NCI-H2081 (cell line): ENCODE measurements around the gene ANO7.

Experiments
- DNase-seq, 2 experiments: peaks; one replicate each; lab custom pipeline; 2025; lab: John Stamatoyannopoulos, UW

Gene ANO7

DNA sequence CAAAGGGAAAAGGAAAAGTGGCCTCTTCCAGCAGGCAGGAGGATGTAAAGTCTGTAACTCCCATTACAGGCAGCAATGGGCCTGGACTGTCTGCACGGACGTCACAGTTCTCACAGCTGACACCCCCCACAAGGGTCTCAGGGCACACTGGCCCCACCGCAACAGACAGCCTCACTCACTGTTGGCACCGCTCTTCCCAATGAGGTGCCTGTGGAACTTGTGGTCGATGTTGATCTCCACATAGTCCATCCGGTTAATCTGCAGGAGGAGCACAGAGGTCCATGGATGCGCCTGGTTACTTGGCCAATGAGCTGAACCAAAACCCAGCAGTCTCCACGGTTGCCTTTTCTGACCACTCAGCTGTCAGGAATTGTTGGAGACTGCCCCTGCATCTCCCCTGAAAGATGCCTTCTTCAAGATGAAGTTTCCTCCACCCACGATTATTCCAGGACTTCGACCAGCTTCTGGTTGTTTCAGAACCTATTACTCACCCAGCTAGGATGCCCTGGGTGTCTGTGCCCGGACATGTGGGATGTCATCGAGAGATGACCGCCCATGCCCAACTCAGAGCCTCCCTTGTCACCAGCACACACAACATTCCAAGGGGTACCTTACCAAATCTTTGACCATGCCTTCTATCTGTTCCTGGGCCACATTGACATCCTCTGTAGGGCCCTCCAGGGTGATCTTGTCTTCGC is 64.5 kb downstream of the ANO7 start:
- no peak for DNase-seq

DNA sequence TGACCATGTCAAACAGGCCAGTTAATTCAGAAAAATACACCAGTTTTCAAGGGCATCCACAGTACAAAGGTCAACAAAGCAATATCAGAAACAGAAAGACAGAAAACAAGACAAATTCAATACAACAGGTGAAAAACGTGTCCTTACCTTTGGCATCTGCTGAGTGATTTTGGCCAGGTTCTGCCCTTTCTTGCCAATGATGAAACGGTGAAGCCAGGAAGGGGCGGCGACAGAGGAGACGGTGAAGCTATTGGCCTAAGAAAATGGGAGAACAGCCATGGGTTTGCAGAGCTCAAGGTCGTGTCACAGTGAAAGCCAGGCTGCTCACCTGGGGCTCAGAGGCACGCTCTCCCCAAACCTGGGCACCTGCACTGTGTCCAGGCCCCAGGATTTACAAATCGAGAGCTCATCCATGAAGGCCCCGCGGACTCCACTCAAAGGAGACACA is 66.5 kb downstream of the ANO7 start:
- no peak for DNase-seq

DNA sequence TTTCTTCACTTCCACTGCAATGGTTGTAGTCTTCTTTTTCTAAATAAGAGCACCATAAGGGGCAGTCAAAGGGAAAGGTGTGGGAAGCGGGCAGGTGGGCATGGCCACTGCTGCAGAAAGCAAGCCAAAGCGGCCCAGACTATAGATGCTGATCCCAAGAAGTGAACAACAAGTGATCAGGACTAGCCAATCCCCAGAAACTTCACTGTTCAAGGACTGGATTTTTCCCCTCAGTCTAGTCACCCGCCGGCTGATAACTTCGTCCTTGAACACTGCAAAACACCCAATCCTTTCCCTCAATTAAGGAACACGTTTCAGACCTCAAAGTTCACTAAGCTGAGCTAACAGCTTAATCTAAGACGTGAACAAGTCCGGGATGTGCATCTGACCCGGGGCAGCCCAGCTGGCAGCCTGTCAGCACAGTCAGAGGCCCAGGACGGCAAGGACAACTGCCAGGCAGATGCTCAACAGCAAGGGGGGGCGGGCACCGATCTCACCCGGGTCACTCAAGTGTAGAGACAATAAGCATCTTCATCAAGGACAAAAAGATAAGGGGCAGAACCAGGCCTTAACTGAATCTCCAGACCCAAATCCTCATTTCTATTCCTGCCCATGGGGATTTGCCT is 67.2 kb downstream of the ANO7 start:
- DNase-seq, result no peak

DNA sequence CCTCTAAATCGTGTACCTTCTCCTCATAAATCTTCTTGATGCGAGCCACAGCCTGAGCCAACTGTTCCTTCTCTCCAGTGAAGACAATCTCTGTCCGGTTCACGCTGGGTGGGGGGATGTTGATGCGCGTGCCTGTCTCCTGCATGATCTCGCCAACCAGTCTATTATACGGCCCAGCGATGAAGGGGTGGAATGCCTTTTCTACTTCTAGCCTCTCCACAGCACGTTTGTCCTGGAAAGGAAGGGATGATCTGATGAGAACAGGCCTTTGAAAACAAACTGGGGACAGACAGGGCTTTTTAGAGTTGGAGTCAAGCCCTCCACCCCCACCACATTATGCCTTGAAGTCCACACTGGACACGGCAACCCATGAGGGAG is 67.7 kb downstream of the ANO7 start:
- DNase-seq, result no peak

DNA sequence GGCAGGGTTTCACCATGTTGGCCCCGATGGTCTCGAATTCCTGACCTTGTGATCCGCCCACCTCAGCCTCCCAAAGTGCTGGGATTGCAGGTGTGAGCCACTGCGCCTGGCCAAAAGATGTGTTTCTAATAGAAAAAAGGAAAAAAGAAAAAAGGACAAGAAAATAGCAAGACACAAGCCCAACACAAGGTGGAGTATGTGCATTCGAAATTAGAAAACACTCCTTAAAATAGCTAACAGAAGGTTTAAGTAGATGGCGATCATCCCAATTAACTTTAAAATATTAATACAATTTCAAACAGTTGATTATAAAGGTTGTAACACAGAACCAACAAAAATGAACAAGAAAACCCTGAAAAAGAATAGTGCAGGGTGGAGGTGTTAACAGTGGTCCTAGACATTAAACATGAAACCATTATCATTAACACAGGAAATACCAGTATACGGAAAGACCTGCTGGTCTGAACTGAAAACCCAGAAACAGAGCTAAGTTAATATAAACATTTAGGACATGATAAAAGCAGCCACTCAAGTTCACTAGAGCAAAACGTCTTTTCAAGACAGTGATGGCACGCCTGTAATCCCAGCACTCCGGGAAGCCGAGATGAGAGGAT is 69.0 kb downstream of the ANO7 start:
- DNase-seq, result no peak

DNA sequence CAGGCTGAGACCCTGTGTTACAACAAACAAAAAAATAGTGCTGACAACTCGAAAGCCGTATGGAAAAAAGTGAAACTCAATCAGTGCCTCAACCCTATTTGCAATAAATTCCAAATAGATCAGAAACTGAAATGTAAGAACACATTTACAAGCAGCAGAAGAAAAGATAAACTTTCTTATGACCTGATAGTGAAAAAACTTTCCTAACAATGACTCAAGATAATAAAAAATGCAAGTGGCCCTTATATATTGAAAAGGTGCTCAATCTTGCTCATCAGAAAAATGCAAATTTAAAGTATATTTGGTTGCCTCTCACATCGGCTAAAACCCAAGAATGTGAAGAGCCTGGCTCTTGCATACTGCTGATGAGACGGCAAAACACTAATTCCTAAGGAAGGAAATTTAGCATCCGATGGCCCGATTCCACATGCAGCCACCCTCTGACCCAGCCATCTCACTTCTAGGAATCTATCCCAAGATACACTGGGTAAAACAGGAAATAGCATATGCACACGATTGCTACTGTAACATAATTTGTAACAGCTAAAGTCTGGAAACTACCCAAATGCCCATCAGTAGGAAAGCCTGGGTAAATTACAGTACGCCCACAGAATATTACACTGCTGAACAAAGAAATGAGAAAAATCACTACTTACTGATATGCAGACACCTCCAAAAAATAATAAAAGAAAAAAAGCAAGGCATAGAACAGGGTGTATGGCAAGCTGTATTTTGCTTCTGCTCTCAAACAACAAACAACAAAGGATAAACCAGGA is 70.2 kb downstream of the ANO7 start:
- DNase-seq, result no peak

DNA sequence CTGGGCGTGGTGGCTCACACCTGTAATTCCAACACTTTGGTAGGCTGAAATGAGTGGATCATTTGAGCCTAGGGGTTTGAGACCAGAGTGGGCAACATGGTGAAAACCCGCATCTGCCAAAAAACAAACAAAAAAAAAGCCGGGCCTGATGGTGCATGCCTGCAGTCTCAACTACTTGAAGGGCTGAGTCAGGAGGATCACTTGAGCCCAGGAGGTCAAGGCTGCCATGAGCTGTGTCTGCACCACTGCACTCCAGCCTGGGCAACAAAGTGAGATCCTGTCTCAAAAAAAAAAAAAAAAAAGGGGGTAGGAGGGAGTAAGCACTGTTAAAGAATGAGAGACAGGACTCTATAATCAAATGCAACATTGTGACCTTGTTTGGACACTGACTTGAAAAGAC is 72.4 kb downstream of the ANO7 start:
- DNase-seq, result no peak

DNA sequence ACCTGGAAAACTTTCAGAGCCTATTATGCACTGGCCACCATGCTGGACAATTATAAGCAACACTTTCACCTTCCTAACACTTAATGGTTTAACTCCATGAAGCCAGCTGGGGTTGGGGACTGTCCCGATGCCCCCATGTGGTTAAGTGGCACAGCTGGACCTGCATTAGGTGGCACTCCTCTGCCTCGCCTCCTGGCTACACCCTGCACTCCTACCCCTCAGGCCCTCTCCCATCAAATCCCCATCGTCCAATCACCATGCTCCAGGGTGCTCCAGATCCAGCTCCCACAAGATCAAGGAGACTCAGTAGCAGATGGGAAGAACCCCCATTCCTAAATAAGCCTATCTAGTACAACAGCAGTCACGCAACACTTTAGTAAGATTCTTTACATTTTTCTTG is 73.2 kb downstream of the ANO7 start:
- no peak for DNase-seq

DNA sequence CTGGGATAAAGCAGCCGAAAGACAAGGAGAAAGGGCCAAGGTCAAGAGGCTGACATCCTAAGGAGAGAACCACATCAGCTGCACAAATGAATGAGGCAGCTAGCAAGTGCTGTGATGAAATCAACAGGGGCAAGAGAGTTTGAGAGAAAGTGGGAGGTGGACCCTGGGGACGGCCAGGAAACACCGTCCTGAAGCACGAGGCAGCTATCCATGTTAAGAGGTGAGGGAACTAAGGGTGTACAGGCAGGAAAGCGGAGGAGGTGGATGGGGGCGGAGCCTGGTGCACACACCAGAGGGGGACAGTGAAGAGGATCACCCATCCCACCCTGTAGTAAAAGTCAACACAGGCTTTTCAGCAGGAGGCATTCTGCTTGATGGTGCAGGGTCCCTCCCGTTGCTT is 74.6 kb downstream of the ANO7 start:
- DNase-seq, result no peak

DNA sequence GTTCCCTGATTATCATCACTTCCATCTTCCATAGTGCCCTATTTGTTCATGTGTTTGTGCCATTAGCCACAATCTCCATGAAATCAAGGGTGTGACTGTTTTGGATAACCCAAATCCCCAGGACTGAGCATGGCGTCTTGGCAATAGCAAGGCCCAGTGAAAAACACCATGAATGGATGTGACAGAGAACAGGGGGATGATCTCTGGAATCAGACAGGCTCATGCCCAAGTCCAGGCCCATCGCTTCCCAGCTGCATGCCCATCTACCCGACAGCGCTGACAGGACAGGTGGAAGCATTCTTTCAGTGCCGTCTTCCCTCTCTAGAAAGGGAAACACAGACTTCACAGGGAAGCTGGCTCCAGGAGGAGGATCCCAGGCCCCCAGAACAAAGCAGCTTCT is 77.0 kb downstream of the ANO7 start:
- no peak for DNase-seq

DNA sequence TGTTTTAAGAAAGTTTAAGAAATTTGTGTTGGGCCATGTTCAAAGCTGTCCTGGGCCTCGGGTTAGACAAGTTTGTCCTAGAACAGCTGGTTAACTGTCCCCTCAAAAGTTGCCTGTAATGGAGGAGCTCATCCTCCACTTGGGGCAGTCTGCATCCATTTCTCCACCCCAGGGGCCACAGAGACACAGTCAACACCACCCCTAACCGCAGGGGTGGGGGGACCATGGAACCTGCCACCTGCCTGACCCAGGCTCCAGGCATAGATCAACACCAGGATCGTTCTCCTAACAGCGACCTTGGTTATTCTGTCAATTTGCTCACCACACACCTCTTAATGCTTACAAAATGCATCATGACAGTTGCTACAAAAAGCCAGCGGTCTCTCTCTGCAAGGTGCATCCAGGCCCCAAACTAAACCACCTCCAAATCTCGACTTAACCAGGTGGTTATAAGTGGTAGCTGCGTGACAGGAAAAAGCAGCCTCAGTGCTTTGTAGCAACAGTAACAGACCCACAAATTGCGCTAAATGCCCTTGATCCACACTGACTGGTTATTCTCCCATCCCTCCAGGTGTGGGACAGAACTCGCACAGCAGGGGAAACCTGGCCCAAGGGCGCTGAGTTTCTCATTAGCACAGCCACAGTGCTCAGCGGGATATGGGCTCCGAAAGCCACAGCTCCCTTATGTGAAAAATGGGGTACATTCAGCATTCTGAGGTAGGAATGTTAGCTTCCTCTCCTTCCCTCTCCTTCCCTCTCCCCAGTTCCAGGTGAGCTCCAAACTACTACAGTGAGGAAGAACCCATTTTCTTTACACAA is 79.0 kb downstream of the ANO7 start:
- DNase-seq, result peak in 1 of 2 experiments; percentile 10

DNA sequence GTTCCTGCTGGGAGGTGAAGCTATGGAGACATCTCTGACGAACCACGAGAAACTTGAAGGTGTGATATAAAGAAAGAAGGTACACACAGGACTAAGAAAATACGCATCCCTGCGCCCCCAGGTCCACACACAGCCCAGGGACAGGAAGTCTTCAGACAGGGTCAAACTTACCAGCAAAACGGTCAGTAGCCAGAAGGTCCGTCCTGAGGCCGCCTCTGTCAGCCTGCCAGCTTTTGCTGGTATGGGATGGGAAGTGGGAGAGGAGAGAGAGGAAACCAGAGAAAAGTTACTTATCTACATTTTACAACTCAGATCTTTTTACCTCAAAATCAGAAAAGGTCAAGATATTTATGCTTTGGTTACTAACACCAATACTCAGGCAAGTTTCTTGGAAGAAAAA is 79.8 kb downstream of the ANO7 start:
- no peak for DNase-seq

DNA sequence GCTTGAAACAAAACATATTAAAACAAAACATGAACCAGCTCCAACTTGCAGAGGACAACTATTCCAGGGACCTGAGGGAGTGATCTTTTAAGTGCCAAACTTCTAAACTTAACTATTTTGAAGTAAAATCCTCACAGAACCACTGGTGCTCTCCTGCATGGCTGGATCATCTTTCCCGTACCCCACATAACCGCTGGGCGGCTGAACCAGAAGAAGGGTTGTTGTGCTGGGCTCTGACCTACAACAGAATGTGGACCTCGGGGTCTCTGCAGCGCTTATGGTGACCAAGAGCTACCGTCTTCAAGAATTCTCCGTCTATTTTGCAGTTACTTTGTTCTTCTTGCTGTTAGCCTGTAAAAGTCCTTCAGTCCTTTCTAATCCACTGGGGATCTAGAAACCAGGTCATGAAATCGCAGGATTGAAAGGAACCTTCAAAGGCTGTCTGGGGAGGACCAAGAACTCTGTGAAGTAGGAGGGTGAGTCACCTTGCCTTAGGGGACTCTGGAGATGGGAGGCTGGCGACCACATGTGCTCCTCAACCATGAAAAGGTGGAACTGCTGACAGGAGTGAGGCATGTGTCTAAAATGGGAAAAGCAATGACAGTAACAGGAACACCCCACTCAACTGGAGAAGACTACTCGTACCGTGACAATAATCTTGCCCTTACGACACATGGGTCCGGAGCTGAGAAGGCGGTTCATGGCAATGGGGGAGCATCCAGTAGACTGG is 80.4 kb downstream of the ANO7 start:
- DNase-seq, result no peak

DNA sequence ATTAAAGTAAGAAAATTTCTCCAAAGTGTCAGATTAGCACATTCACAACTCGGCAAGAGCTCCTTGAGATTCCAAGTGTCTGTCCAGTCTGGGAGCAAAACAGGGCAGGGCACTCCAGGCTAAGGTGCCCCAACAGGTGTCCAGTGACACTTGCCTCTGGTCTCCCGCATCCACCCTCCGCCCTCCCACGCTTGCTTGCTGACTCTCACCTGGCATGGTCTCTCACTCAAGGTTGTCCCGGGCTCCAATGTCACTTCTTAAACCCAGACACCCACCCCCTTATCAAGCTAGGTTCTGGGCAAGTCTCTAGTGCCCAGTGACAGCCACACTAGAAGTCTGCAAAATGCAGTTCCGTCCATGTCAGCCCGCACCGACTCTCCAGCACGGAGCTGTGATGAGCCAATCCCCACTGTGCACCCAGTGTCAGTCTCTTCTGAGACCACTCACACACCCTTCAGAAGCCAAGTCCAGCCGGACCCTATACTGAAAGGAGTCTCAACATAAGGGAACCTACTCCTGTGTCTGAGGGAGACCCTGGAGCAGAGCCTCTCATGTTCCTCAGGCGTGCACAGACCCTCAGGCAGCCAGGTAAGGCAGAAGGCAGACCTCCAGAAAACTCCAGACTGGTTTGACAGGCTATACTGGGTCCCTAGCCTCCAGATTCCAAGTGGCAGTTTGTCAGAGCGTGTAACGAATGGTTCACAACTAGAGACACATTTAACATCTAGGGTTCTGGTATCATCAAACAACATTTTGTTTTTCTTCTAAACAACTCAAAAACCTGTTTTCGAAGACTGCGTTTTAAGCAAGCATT is 81.4 kb downstream of the ANO7 start:
- no peak for DNase-seq

DNA sequence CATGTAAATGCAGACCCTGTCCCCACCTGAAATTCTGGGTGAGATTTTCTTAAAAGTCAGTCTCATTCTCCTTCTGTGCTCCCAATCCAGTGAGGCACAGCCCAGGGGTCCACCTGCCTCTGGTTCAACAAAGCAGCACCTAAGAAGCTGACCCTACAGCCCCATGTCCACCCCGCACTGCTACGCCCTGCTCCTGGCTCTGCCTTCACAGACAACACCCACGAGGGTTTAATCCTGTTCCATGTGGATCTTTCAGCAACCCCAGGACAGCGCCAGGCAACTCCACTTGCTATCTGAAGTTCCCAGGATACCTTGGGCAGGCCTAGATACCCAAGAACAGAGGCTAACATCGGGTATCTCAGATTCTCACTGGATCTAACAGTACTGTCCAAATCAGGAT is 82.1 kb downstream of the ANO7 start:
- no peak for DNase-seq

DNA sequence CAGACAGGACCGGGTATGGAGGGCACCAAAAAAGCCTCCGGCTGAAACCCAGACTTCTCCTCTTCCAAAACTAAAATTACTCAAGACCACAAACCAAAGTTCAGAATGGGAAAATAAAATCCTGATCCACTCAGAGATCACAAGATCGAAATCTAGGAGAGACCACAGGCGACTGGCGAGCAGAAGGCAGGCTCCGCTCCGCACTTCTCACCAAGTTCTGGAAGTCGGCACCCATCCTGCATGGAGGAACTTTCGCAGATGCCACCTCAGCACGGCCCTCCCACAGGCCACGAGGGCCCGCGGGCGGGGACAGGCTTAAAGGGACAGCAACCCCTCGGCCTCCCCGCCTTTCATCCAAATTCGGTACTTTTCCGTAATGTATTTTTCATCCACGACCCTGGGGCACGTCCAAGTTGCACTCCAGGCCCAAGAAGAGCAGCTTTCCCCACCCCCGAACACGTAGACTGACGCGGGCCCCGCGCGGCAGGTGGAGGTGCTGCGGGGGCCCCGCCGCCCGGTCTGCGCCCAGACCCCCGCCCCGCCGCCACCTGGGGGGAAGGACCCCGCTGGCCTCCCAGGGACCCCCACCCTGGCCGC is 83.3 kb downstream of the ANO7 start:
- DNase-seq, result peak; percentile 6 to 17

DNA sequence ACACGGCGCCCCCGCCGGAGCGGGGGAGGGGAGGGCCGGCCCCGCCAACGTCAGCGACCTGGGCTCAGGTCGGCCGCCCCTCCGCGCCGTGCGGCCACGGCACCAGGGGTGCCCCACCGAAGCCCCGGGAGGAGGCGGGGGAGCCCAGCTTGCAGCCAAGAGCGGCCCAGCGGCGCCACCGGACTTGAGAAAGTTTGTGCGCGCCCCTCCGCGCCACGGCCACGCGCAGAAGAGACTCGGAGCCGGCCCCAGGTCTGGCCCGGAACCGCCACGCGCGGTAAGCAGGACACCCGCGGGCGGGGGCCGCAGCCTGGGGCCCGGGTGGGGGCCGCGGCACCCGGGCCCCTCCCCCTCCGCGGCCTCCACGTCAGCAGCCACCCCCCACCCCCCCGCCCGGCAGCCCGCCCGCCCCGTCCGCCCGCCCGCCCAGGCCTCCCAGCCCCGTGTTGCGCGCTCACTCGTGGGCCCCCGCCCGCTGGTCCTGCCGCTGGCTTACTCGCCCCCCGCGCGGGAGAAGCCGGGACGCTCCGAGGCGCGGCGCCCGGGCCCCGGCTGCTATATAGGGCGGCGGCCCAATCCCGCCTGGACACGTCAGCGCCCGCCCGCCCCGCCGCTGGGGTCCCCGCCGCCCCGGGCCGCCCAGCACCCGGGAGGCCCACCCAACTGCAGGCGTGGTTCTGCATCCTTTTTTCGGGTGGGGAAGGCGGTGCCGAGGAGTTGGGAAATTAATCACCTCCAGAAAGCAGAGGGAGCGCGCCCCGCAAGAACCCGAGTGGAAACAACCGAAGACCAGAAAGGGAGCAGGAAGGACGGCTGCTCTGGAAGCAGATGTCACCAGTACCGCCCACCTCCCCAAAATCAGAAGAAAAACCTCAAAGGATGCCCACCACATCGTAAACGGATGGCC is 84.1 kb downstream of the ANO7 start:
- peak; percentile 4 to 7 for DNase-seq

DNA sequence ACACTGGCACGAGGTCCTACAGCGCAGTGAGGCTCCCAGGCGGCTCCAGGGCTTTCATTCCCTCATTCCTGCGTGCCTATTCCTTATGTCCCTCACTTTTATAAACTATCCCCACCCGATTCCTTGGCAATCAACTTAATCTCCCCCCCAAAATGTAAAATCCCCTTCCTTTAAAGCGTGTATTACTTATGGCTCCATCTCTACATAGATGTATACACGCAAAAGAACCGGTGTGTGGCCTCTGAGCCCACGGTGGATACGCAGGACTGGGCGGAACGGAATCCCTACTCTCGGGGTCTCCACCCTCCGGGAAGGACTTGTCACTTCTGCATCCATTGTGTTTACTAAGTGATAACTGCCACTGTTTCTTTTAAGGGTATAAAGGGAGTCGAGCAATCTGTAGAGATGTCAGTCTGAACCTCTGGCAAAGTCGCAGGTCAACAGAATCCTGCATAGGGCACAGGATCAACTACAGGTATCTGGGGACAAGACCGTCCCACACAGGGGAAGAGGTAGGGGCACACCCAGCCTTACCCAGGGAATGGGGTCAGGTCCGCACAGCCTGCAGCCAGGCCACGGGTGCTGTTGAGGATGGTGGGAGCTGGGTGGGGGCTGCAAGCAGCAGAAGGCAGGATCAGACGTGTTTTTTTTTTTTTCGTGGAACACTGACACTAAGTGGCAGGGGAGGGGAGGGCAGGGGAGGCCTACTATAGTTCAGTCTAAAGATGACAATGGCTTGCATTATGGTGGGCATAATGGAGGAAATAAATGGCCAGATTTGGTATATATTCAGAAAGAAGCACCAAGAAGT is 84.9 kb downstream of the ANO7 start:
- DNase-seq, result no peak
